ENCODE measurements around the gene RPS6KB1.

DNA sequence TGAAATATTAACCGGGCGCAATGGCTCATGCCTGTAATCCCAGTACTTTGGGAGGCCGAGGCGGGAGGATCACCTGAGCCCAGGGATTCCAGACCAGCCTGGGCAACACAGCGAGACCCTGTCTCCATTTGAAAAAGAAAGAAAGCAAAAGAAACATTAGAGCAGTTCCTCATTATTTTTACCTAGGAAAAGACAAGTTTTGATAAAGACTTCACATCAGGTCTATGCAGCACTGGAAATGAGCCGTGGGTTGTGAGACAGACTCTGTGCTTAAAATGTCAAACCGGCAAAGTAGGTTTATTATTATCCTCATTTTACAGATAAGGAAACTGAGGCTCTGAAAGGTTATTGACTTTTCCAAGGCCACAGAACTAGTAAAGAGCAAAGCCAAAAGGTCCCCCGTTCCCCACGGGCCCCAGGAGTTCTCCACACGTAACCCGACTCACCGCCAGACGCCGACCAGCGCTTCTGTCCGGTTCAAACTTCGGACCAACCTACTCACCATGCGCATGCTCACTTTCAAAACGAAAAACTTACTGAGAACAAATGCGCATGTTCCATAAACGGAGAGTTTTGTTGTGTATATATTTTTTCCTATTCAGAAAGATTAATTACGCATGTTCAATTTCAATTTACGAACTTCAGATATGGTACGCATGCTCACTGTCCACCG, 534 bp upstream of the RPS6KB1 start:
- TF ChIP-seq, protein P1, sequence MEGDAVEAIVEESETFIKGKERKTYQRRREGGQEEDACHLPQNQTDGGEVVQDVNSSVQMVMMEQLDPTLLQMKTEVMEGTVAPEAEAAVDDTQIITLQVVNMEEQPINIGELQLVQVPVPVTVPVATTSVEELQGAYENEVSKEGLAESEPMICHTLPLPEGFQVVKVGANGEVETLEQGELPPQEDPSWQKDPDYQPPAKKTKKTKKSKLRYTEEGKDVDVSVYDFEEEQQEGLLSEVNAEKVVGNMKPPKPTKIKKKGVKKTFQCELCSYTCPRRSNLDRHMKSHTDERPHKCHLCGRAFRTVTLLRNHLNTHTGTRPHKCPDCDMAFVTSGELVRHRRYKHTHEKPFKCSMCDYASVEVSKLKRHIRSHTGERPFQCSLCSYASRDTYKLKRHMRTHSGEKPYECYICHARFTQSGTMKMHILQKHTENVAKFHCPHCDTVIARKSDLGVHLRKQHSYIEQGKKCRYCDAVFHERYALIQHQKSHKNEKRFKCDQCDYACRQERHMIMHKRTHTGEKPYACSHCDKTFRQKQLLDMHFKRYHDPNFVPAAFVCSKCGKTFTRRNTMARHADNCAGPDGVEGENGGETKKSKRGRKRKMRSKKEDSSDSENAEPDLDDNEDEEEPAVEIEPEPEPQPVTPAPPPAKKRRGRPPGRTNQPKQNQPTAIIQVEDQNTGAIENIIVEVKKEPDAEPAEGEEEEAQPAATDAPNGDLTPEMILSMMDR (IDR thresholded peaks at IDR 0.05; ENCODE audit: poor library complexity) = no peak
- TF ChIP-seq EZH2 (IDR thresholded peaks at IDR 0.05; ENCODE audit: borderline replicate concordance) = no peak
